HCT116 (cell line): ENCODE results near the gene FAM83B. TPM values are rescaled to one million over a fixed set of nuclear protein-coding genes. Genes with fewer than 3 reads are reported as not detected.

Experiments used
- ATAC-seq: fragments of 200-7000 bp; cut with Tn5 transposase; 2 replicates; pipeline ENCODE4 v1.9.1; 2020; ENCODE audit warnings: mild to moderate bottlenecking, moderate library complexity
- BruUV-seq: library from RNA; stranded (reverse); fragments of 400-500 nt; replicated peaks from 2 replicates; lab custom pipeline; 2021; lab: Mats Ljungman, UMichigan
- CTCF ChIA-PET: fragments of 300-600 bp; sonication (Branson Sonifier 250); formaldehyde crosslinking; loops from one replicate; lab custom pipeline; 2021; ENCODE audit warnings: antibody characterized with exemption; lab: Charles Lee
- POLR2A ChIA-PET: fragments of 300-600, 350-600 bp; sonication (Branson Sonifier 250); formaldehyde crosslinking; loops from one replicate; lab custom pipeline; 2021; ENCODE audit warnings: antibody characterized with exemption; lab: Charles Lee
- RAD21 ChIA-PET, 2 experiments: fragments of 300-600 bp; sonication (Branson Sonifier 250); formaldehyde crosslinking; loops; one replicate each; lab custom pipeline; 2023; ENCODE audit warnings: low total read pairs in 2 of 2; ENCODE audit not compliant: uncharacterized antibody in 2 of 2, unreplicated experiment in 2 of 2, low non-redundant PET in 1 of 2; lab: Charles Lee
- DNase-seq: peaks from one replicate; pipeline ENCODE4 v3.0.0-alpha.2; 2010; ENCODE audit warnings: low read depth, low spot score
- H2AFZ ChIP-seq: fragments of 200-600 bp; shearing (Covaris generic), sonication (generic); 2 replicates; pipeline ENCODE4 v1.6.1; 2017; ENCODE audit warnings: low read depth, mixed run types, mixed read lengths, antibody characterized with exemption, low read length; ENCODE audit not compliant: poor library complexity, severe bottlenecking
- H3K27ac ChIP-seq: 2 replicates; pipeline ENCODE4 v1.5.1; 2012; ENCODE audit warnings: low read depth, low read length
- H3K27me3 ChIP-seq: fragments of 200-600 bp; sonication (generic); 2 replicates; pipeline ENCODE4 v1.6.1; 2016; ENCODE audit warnings: mixed run types, low read length, mixed read lengths; ENCODE audit not compliant: insufficient read depth
- H3K36me3 ChIP-seq, 2 experiments: fragments of 200-500 bp in 1 of 2; fragments of 200-600 bp in 1 of 2; sonication (Bioruptor generic) in 1 of 2; sonication (generic) in 1 of 2; 2 replicates each; pipeline versions ENCODE4 v1.5.1 to v1.6.1; 2014 to 2016; ENCODE audit warnings: low read length in 2 of 2, inconsistent platforms in 1 of 2, mixed read lengths in 1 of 2, mixed run types in 1 of 2; ENCODE audit not compliant: insufficient read depth in 2 of 2, control insufficient read depth in 1 of 2
- H3K4me1 ChIP-seq, 2 experiments: fragments of 200-600 bp in 1 of 2; sonication (generic) in 1 of 2; 2 replicates each; pipeline versions ENCODE4 v1.5.1 to v1.6.1; 2012 to 2017; ENCODE audit warnings: low read length in 2 of 2, inconsistent platforms in 1 of 2, mild to moderate bottlenecking in 1 of 2, mixed read lengths in 1 of 2, mixed run types in 1 of 2, moderate library complexity in 1 of 2; ENCODE audit not compliant: insufficient read depth in 2 of 2, control insufficient read depth in 1 of 2
- H3K4me2 ChIP-seq: fragments of 200-600 bp; sonication (generic); 2 replicates; pipeline ENCODE4 v1.6.1; 2017; ENCODE audit warnings: mixed run types, low read length, mixed read lengths
- H3K4me3 ChIP-seq, 2 experiments: fragments of 200-600 bp in 1 of 2; sonication (generic) in 1 of 2; replicated peaks in 1 of 2; 2 replicates each; pipeline ENCODE4 v1.5.1; 2011 to 2016; ENCODE audit warnings: low read length in 2 of 2, control low read depth in 1 of 2, low read depth in 1 of 2, mild to moderate bottlenecking in 1 of 2, mixed read lengths in 1 of 2, mixed run types in 1 of 2
- H3K79me2 ChIP-seq: fragments of 200-600 bp; sonication (generic); 2 replicates; pipeline ENCODE4 v1.6.1; 2017; ENCODE audit warnings: mild to moderate bottlenecking, mixed run types, low read length, moderate library complexity, mixed read lengths; ENCODE audit not compliant: insufficient read depth
- H3K9ac ChIP-seq: fragments of 200-600 bp; sonication (generic); 2 replicates; pipeline ENCODE4 v1.6.1; 2016; ENCODE audit warnings: low read length, mixed read lengths
- H3K9me2 ChIP-seq: fragments of 200-600 bp; sonication (generic), shearing (Covaris generic); 2 replicates; pipeline ENCODE4 v1.6.1; 2017; ENCODE audit warnings: mixed run types, mild to moderate bottlenecking, moderate library complexity; ENCODE audit not compliant: insufficient read depth
- H3K9me3 ChIP-seq, 2 experiments: fragments of 200-500 bp in 1 of 2; fragments of 200-600 bp in 1 of 2; sonication (Bioruptor generic) in 1 of 2; sonication (generic) in 1 of 2; 2 replicates each; pipeline ENCODE4 v1.6.1; 2014 to 2017; ENCODE audit warnings: low read length in 2 of 2, mixed read lengths in 2 of 2, inconsistent platforms in 1 of 2, low read depth in 1 of 2, mild to moderate bottlenecking in 1 of 2, mixed run types in 1 of 2, moderate library complexity in 1 of 2; ENCODE audit not compliant: control insufficient read depth in 1 of 2, insufficient read depth in 1 of 2
- H4K20me1 ChIP-seq: fragments of 200-600 bp; sonication (generic), shearing (Covaris generic); 2 replicates; pipeline ENCODE4 v1.6.1; 2017; ENCODE audit warnings: mixed run types, mild to moderate bottlenecking, moderate library complexity; ENCODE audit not compliant: insufficient read depth
- ELF1 ChIP-seq: IDR thresholded peaks from 2 replicates; pipeline ENCODE4 v1.6.1; 2012; ENCODE audit warnings: low read depth, borderline replicate concordance
- POLR2A ChIP-seq: IDR thresholded peaks from 2 replicates; pipeline ENCODE4 v1.7.0; 2011; ENCODE audit warnings: borderline replicate concordance; ENCODE audit not compliant: insufficient read depth, insufficient read length; ENCODE audit errors: extremely low read depth
- RAD21 ChIP-seq: IDR thresholded peaks from 2 replicates; pipeline ENCODE4 v1.6.1; 2012; ENCODE audit warnings: low read depth, mild to moderate bottlenecking
- YY1 ChIP-seq: IDR thresholded peaks from 2 replicates; pipeline ENCODE4 v1.6.1; 2011; ENCODE audit warnings: low read length, low read depth, moderate library complexity, mild to moderate bottlenecking; ENCODE audit not compliant: insufficient replicate concordance; ENCODE audit errors: extremely low read depth
- intact Hi-C: fragments of 100-400 bp; cut with micrococcal nuclease; formaldehyde crosslinking; loops from 2 replicates; pipeline ENCODE4 v1.10.0; 2022
- total RNA-seq: library from RNA; stranded (reverse); gene quantifications from one replicate; pipeline ENCODE4 v1.2.1, GENCODE V29; 2021; ENCODE audit not compliant: unreplicated experiment
- TF ChIP-seq, protein P1 (sequence below), 3 experiments: fragments of 200-600 bp in 1 of 3; sonication (generic) in 1 of 3; IDR thresholded peaks in 2 of 3; conservative IDR thresholded peaks in 1 of 3; 2 replicates each; pipeline ENCODE4 v1.5.1; 2012 to 2017; ENCODE audit warnings: low read depth in 2 of 3, low read length in 2 of 3, antibody characterized with exemption in 1 of 3, borderline replicate concordance in 1 of 3, control low read depth in 1 of 3, mild to moderate bottlenecking in 1 of 3, mixed read lengths in 1 of 3, mixed run types in 1 of 3, moderate library complexity in 1 of 3; ENCODE audit not compliant: insufficient read depth in 1 of 3

FAM83B gene
- total RNA-seq, 1 experiment from 2014 or later, result 16.9 TPM

DNA sequence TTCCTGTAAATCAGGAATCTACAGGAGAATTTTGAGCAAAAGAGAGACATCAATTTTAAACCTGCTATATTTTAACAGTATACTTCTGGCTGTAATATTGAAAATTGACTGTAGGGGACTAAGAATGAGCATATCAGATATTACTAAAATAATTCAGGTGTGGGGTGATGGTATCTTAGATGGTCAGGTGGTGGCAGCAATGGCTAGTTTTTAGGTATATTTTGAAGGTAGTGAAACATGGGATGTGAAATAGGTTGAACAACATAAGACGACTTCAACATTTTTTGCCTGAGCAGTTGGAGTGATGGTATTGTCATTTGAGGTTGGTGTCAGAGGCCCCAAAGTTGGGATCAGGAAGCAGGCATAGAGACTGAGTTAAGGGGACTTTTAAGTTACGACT, 32.1 kb downstream of the FAM83B start:
- Histone ChIP-seq H3K27me3 (no peaks in the 10 kb centered on the region), H3K4me2 (no peak overlapping the region), H3K9me2 (no peaks in the 10 kb centered on the region), H3K9me3 (no peaks in the 10 kb centered on the region), H4K20me1 (no peaks in the 10 kb centered on the region), H3K4me1 (peaks cover 50 to 90% of the 10 kb centered on the region in 2 experiments), H3K36me3 (no peaks in the 10 kb centered on the region), H3K27ac (peak overlapping the region; percentile 17), H3K4me3 (no peak overlapping the region), H3K9ac (no peak overlapping the region), H3K79me2 (peaks cover 10% of the 10 kb centered on the region), H2AFZ (no peak overlapping the region)
- TF ChIP-seq ELF1, result no peak
- TF ChIP-seq, protein P1, sequence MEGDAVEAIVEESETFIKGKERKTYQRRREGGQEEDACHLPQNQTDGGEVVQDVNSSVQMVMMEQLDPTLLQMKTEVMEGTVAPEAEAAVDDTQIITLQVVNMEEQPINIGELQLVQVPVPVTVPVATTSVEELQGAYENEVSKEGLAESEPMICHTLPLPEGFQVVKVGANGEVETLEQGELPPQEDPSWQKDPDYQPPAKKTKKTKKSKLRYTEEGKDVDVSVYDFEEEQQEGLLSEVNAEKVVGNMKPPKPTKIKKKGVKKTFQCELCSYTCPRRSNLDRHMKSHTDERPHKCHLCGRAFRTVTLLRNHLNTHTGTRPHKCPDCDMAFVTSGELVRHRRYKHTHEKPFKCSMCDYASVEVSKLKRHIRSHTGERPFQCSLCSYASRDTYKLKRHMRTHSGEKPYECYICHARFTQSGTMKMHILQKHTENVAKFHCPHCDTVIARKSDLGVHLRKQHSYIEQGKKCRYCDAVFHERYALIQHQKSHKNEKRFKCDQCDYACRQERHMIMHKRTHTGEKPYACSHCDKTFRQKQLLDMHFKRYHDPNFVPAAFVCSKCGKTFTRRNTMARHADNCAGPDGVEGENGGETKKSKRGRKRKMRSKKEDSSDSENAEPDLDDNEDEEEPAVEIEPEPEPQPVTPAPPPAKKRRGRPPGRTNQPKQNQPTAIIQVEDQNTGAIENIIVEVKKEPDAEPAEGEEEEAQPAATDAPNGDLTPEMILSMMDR (IDR thresholded peaks at IDR 0.05 in 2 of 3, conservative IDR thresholded peaks at IDR 0.05 in 1 of 3; ENCODE audit: borderline replicate concordance in 1 of 3, insufficient read depth in 1 of 3, low read depth in 2 of 3, low read length in 2 of 3), result peak; percentile 28 to 63 (median 60); a peak in 4 of 6 replicates
- TF ChIP-seq YY1, result no peak
- no peak for TF ChIP-seq POLR2A
- peak; percentile 75 for TF ChIP-seq RAD21
- ChIA-PET POLR2A (no interaction called here), RAD21 (no interaction called here), CTCF (interaction anchor here (1.3 to 1.6 kb wide), 2 partner anchors 190 to 191 kb away, joined by 4 to 10 read pairs; no protein-coding TSS in a partner anchor)
- BruUV-seq, result no TSS peak
- intact Hi-C loops, result loop anchor here (1.0 to 10.0 kb wide), 5 partner anchors 74 to 891 kb away; no protein-coding TSS in a partner anchor
- ATAC-seq, result peak; percentile 62
- DNase-seq, result no peak
